SK-N-SH (cell line): ENCODE measurements around the gene SNW1.

Experiments
- EP300 ChIP-seq, 2 experiments: IDR thresholded peaks; 2 replicates each; pipeline versions ENCODE4 v1.4.0 to v1.6.1; 2012; ENCODE audit warnings: borderline replicate concordance in 1 of 2, low read depth in 1 of 2, low read length in 1 of 2
- FOSL2 ChIP-seq: IDR thresholded peaks from 2 replicates; pipeline ENCODE4 v1.4.0; 2012; ENCODE audit warnings: low read depth, mild to moderate bottlenecking, moderate library complexity, borderline replicate concordance
- JUND ChIP-seq: IDR thresholded peaks from 2 replicates; pipeline ENCODE4 v1.4.0; 2012
- NFIC ChIP-seq: IDR thresholded peaks from 2 replicates; pipeline ENCODE4 v1.4.0; 2012; ENCODE audit warnings: borderline replicate concordance
- POLR2AphosphoS5 ChIP-seq: IDR thresholded peaks from 2 replicates; pipeline ENCODE4 v1.6.1; 2012; ENCODE audit warnings: low read depth, low read length
- RAD21 ChIP-seq: IDR thresholded peaks from 2 replicates; pipeline ENCODE4 v1.6.1; 2012; ENCODE audit warnings: mild to moderate bottlenecking, low read length
- TF ChIP-seq, protein P1 (sequence below): fragments of 200-600 bp; sonication (generic); IDR thresholded peaks from 2 replicates; pipeline ENCODE4 v1.6.1; 2017; ENCODE audit warnings: antibody characterized with exemption, mild to moderate bottlenecking, moderate library complexity

DNA sequence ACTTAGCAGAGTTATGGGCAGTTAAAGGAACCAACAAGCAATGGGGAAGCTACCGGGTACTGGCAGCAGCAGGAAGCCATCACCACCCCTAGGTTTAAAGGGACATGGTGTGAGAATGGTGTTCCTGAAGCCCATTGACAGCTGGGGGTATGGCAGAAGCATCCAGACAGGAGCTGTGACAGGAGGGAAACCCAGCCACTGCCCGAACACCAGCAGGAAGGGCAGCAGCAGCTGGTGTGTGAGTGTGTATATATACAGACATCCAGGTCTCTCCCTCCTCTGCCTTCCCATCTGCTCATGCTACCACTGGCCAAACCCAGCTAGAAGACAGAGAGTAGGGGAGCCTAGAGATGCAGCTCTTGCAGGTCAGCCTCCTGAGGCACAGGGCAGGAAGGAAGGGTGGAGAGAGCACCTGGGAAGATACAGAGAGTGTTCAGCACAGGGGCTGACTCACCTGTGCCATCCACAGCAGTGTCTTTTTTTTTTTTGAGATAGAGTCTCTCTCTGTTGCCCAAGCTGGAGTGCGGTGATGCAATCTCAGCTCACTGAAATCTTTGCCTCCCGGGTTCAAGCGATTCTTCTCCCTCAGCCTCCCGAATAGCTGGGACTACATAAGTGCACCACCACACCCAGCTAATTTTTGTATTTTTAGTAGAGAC, 29.7 kb upstream of the SNW1 start:
- TF ChIP-seq, protein P1, sequence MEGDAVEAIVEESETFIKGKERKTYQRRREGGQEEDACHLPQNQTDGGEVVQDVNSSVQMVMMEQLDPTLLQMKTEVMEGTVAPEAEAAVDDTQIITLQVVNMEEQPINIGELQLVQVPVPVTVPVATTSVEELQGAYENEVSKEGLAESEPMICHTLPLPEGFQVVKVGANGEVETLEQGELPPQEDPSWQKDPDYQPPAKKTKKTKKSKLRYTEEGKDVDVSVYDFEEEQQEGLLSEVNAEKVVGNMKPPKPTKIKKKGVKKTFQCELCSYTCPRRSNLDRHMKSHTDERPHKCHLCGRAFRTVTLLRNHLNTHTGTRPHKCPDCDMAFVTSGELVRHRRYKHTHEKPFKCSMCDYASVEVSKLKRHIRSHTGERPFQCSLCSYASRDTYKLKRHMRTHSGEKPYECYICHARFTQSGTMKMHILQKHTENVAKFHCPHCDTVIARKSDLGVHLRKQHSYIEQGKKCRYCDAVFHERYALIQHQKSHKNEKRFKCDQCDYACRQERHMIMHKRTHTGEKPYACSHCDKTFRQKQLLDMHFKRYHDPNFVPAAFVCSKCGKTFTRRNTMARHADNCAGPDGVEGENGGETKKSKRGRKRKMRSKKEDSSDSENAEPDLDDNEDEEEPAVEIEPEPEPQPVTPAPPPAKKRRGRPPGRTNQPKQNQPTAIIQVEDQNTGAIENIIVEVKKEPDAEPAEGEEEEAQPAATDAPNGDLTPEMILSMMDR = no peak
- TF ChIP-seq RAD21 = no peak
- no peak for TF ChIP-seq POLR2AphosphoS5
- no peak for TF ChIP-seq JUND
- no peak for TF ChIP-seq NFIC
- no peak for TF ChIP-seq EP300 (IDR thresholded peaks at IDR 0.05; ENCODE audit: borderline replicate concordance in 1 of 2, low read depth in 1 of 2, low read length in 1 of 2)
- TF ChIP-seq FOSL2 = no peak
